Spleen (tissue), 11 donors: ENCODE results near the gene LIG4. TPM values are rescaled to one million over a fixed set of nuclear protein-coding genes. Genes with fewer than 3 reads are reported as not detected.

ENCODE experiments used
- DNase-seq: peaks from one replicate; pipeline ENCODE4 v3.0.0-alpha.2; 2020
- H3K27ac ChIP-seq, 8 donors: fragments of 200-600 bp; sonication (generic) in 7 of 8; 1 replicate in 4 of 8; 2 replicates in 4 of 8; pipeline versions ENCODE4 v1.5.0 to v1.8.0; 2016 to 2021; ENCODE audit warnings: inconsistent platforms in 4 of 8, mild to moderate bottlenecking in 4 of 8, moderate library complexity in 1 of 8
- H3K27me3 ChIP-seq, 7 donors: fragments of 200-600 bp; sonication (generic) in 6 of 7; replicated peaks in 1 of 7; 1 replicate in 4 of 7; 2 replicates in 3 of 7; pipeline versions ENCODE4 v1.5.0 to v1.8.0; 2016 to 2021; ENCODE audit warnings: inconsistent platforms in 3 of 7, mild to moderate bottlenecking in 1 of 7
- H3K36me3 ChIP-seq, 6 donors: fragments of 200-600 bp; sonication (generic) in 5 of 6; 1 replicate in 4 of 6; 2 replicates in 2 of 6; pipeline versions ENCODE4 v1.5.0 to v1.8.0; 2016 to 2021; ENCODE audit warnings: inconsistent platforms in 2 of 6
- H3K4me1 ChIP-seq, 6 donors: fragments of 200-600 bp; sonication (generic) in 5 of 6; 1 replicate in 3 of 6; 2 replicates in 3 of 6; pipeline versions ENCODE4 v1.5.0 to v1.8.0; 2016 to 2021; ENCODE audit warnings: inconsistent platforms in 3 of 6
- H3K4me3 ChIP-seq, 8 donors: fragments of 200-600 bp; sonication (generic) in 7 of 8; 1 replicate in 4 of 8; 2 replicates in 4 of 8; pipeline versions ENCODE4 v1.5.0 to v1.8.0; 2016 to 2021; ENCODE audit warnings: inconsistent platforms in 4 of 8, mild to moderate bottlenecking in 4 of 8, moderate library complexity in 2 of 8
- H3K9me3 ChIP-seq, 8 donors: fragments of 200-600 bp; sonication (generic) in 7 of 8; 1 replicate in 4 of 8; 2 replicates in 4 of 8; pipeline versions ENCODE4 v1.5.0 to v1.8.0; 2016 to 2021; ENCODE audit warnings: inconsistent platforms in 4 of 8
- CTCF ChIP-seq, 11 experiments: fragments of 200-600 bp in 7 of 11; fragments of 450-650 bp in 4 of 11; sonication (generic) in 4 of 11; IDR thresholded peaks in 8 of 11; conservative IDR thresholded peaks in 3 of 11; 1 replicate in 7 of 11; 2 replicates in 4 of 11; pipeline versions ENCODE4 v1.4.0 to v1.8.0; 2016 to 2021; ENCODE audit warnings: antibody characterized with exemption in 11 of 11, inconsistent platforms in 4 of 11, mild to moderate bottlenecking in 1 of 11
- POLR2A ChIP-seq, 3 donors: fragments of 450-650 bp; IDR thresholded peaks; one replicate each; pipeline ENCODE4 v1.5.1; 2017; ENCODE audit warnings: antibody characterized with exemption in 3 of 3, mild to moderate bottlenecking in 1 of 3
- POLR2AphosphoS5 ChIP-seq, 3 donors: sonication (generic); formaldehyde crosslinking; IDR thresholded peaks; one replicate each; pipeline ENCODE4 v1.5.1; 2017; ENCODE audit warnings: antibody characterized with exemption in 3 of 3
- WGBS, 5 donors: extraction: QIAGEN DNeasy Blood & Tissue Kit in 3 of 5; methylation state at CpG; one replicate each; pipeline versions ENCODE4 v1.1.5 to v1.1.7; 2013 to 2018; 5-methylcytosine and 5-hydroxymethylcytosine counted together
- intact Hi-C: fragments of 100-400 bp; cut with DNase I; formaldehyde crosslinking; loops from one replicate; pipeline ENCODE4 v1.15.0; 2023; ENCODE audit warnings: low total_unique reads
- polyA plus RNA-seq, 3 donors: library from polyadenylated mRNA; stranded (reverse); fragments of 200-250 nt; gene quantifications; one replicate each; pipeline ENCODE4 v1.2.1, GENCODE V29; 2013
- total RNA-seq, 7 donors: library from RNA; depleted of rRNA in 3 of 7; stranded (reverse); fragments of >200 nt in 3 of 7; fragmentation: NEBNext Ultra II Directional in 4 of 7; extraction: Animal tissue kit (Norgen Biotek cat#: 25700) in 4 of 7; gene quantifications; one replicate each; pipeline versions ENCODE4 v1.1.0 to v1.2.1, GENCODE V29; 2016 to 2021
- donor health status: healthy with polysubstance abuse.
- donor health status: DM: no; HTN: no; CAD: no; lungs with moderate emphysema.
- donor health status: DM: no; HTN: no; CAD: no.
- donor health status: Bipolar disorder and iron deficiency.
- donor health status: healthy.
- donor health status: DM: no; HTN: no; CAD: no.
- donor health status: DM: yes; HTN: yes; CAD: no.

LIG4 gene
- total and polyA plus RNA-seq, 10 donors = 9.7 to 16.0 (median 11.5) TPM

- DNase-seq = no peak
- no peak overlapping the region for H3K27ac ChIP-seq
- H3K4me3 ChIP-seq = no peak overlapping the region
- no peak for TF ChIP-seq POLR2AphosphoS5 (IDR thresholded peaks at IDR 0.05)
- TF ChIP-seq CTCF (IDR thresholded peaks at IDR 0.05 in 8 of 11, conservative IDR thresholded peaks at IDR 0.05 in 3 of 11) = no peak
- TF ChIP-seq POLR2A (IDR thresholded peaks at IDR 0.05) = no peak
- intact Hi-C loops = no loop called here
- no peaks in the 10 kb centered on the region for H3K27me3 ChIP-seq
- no peaks in the 10 kb centered on the region for H3K36me3 ChIP-seq
- H3K9me3 ChIP-seq = peaks cover 5 to 32% (median 23%) of the 10 kb centered on the region in 8 donors
- H3K4me1 ChIP-seq = no peaks in the 10 kb centered on the region
Observed at GRCh38 chr13:108193806-108194205, 21.5 kb downstream of the LIG4 start.

- no peak overlapping the region for H3K4me3 ChIP-seq
- no peak for TF ChIP-seq POLR2AphosphoS5 (IDR thresholded peaks at IDR 0.05)
- no peak for TF ChIP-seq CTCF (IDR thresholded peaks at IDR 0.05 in 8 of 11, conservative IDR thresholded peaks at IDR 0.05 in 3 of 11)
- no peak for TF ChIP-seq POLR2A (IDR thresholded peaks at IDR 0.05)
- H3K27me3 ChIP-seq = no peaks in the 10 kb centered on the region
- WGBS, 5 donors = 55 to 66% (median 62%) methylated on average over 3 of the region's 3 CpGs
- intact Hi-C loops = no loop called here
- H3K36me3 ChIP-seq = no peaks in the 10 kb centered on the region
- DNase-seq = no peak
- H3K27ac ChIP-seq = no peak overlapping the region
- peaks cover 5 to 25% (median 18%) of the 10 kb centered on the region in 8 donors for H3K9me3 ChIP-seq
- no peaks in the 10 kb centered on the region for H3K4me1 ChIP-seq
Observed at GRCh38 chr13:108190897-108191296, 24.4 kb downstream of the LIG4 start.

- no peak for DNase-seq
- 54 to 68% (median 60%) methylated on average over 2 of the region's 2 CpGs for WGBS, 5 donors
Observed at GRCh38 chr13:108188260-108188659, 27.1 kb downstream of the LIG4 start.

GRCh38 chr13:108185223-108185622 lies 30.1 kb downstream of the LIG4 start:
- TF ChIP-seq POLR2A (IDR thresholded peaks at IDR 0.05) (no peak), POLR2AphosphoS5 (IDR thresholded peaks at IDR 0.05) (no peak), CTCF (IDR thresholded peaks at IDR 0.05 in 8 of 11, conservative IDR thresholded peaks at IDR 0.05 in 3 of 11) (no peak)
- no peaks in the 10 kb centered on the region for H3K27me3 ChIP-seq
- H3K4me3 ChIP-seq = no peak overlapping the region
- DNase-seq = no peak
- peaks cover 0 to 9% (median 0%) of the 10 kb centered on the region in 6 donors for H3K4me1 ChIP-seq
- 63 to 74% (median 67%) methylated on average over 3 of the region's 3 CpGs for WGBS, 5 donors
- H3K36me3 ChIP-seq = no peaks in the 10 kb centered on the region
- H3K27ac ChIP-seq = peak overlapping the region in 6 of 8 donors; percentile 28 to 64 (median 42)
- H3K9me3 ChIP-seq = no peaks in the 10 kb centered on the region
- intact Hi-C loops = no loop called here

More at GRCh38 chr13:108188260-108188659, 27.1 kb downstream of the LIG4 start:
- Histone ChIP-seq H3K4me3 (no peak overlapping the region), H3K36me3 (no peaks in the 10 kb centered on the region), H3K9me3 (no peaks in the 10 kb centered on the region), H3K4me1 (peaks cover 0 to 9% (median 0%) of the 10 kb centered on the region in 6 donors), H3K27me3 (no peaks in the 10 kb centered on the region), H3K27ac (no peak overlapping the region)
- TF ChIP-seq POLR2AphosphoS5 (IDR thresholded peaks at IDR 0.05) (no peak), CTCF (IDR thresholded peaks at IDR 0.05 in 8 of 11, conservative IDR thresholded peaks at IDR 0.05 in 3 of 11) (no peak), POLR2A (IDR thresholded peaks at IDR 0.05) (no peak)
- intact Hi-C loops = no loop called here
